ENCODE results near the gene BAZ1A.

BAZ1A gene

GRCh38 chr14:34750233-34750632, 124.9 kb downstream of the BAZ1A start:
- TF ChIP-seq, protein P1, sequence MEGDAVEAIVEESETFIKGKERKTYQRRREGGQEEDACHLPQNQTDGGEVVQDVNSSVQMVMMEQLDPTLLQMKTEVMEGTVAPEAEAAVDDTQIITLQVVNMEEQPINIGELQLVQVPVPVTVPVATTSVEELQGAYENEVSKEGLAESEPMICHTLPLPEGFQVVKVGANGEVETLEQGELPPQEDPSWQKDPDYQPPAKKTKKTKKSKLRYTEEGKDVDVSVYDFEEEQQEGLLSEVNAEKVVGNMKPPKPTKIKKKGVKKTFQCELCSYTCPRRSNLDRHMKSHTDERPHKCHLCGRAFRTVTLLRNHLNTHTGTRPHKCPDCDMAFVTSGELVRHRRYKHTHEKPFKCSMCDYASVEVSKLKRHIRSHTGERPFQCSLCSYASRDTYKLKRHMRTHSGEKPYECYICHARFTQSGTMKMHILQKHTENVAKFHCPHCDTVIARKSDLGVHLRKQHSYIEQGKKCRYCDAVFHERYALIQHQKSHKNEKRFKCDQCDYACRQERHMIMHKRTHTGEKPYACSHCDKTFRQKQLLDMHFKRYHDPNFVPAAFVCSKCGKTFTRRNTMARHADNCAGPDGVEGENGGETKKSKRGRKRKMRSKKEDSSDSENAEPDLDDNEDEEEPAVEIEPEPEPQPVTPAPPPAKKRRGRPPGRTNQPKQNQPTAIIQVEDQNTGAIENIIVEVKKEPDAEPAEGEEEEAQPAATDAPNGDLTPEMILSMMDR (IDR thresholded peaks at IDR 0.05), result no peak

DNA sequence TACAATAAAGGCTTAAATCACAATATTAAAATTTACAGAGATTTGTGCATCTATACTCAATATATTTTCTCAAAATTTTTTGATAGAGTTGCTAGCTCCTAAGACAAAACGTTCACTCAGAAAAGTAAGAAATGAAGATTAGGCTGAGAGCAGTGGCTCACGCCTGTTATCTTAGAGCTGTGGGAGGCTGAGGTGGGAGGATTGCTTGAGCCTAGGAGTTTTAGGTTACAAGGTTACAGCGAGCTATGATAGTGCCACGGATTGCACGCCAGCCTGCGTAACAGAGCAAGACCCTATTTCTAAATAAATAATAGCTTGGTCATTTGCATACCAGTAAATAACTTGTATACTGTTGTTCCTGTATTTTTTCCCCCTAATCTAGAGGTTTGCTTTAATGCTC, 125.8 kb downstream of the BAZ1A start:
- TF ChIP-seq, protein P1 (IDR thresholded peaks at IDR 0.05), result no peak

DNA sequence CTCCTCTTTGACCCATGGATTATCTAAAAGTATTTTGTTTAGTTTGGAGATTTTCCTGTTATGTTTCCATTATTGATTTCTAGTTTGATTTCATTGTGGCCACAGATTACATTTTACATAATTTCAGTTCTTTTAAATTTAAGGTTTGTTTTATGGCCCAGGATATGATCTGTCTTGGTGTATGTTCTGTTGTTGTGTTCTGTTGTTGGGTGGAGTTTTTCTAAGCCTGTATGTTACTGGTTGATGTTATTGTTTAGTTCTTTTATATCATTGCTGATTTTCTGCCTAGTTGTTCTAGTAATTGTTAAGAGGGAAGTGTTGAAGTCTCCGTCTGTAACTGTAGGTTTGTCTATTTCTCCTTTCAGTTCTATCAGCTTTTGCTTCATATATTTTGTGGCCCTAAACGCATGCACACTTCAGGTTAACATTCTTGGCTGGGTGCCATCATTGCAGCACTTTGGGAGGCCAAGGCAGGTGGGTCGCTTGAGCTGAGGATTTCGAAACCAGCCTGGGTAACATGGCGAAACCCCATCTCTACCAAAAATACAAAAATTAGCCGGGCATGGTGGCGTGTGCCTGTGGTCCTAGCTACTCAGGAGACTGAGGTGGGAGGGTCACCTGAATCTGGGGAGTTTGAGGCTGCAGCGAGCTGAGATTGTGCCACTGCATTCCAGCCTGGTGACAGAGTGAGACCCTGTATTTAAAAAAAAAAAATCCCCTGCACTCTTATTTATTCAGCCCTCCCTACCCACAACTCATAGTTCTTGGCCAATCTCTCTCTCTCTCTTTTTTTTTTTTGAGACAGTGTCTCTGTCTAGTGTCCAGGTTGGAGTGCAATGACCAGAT, 132.7 kb downstream of the BAZ1A start:
- TF ChIP-seq, protein P1 (IDR thresholded peaks at IDR 0.05), result no peak

DNA sequence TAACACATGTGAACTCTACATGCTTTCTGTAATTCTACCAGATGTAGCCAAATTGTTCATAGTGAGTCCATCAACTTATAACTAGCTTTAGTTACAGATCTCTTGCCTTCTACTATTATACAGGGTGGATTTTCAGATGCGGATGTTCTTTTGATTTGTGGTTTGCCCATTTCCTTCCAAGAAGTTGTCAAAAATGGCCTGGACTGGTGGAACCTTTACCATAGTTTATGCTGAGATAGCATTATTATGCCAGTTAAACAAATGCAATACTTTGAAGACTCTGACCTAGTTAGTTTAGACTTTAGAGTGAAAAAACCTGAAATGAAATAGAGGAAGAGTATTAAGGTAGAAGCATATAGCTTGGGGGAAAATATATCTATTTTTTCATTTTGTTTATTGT, 133.3 kb downstream of the BAZ1A start:
- TF ChIP-seq, protein P1 (IDR thresholded peaks at IDR 0.05), result no peak

- TF ChIP-seq, protein P1 (IDR thresholded peaks at IDR 0.05), result no peak
Observed at GRCh38 chr14:34733245-34733644, 141.9 kb downstream of the BAZ1A start.

DNA sequence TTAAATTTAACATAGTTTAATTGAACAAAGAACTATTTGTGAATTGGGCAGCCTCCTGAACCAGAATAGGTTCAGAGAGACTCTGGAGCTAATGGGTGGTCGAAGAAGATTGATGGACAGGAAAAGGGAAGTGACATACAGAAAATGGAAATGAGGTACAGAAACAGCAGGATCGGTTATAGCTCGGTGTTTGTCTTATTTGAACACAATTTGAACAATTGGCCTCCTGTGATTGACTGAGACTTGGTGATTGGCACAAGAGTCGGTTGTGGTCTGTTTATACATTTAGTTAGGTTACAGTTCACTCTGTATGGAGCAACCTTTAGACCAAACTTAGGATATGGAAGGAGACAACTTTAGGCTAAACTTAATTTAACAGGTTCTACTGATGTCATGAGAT, 142.4 kb downstream of the BAZ1A start:
- TF ChIP-seq, protein P1 (IDR thresholded peaks at IDR 0.05), result no peak

DNA sequence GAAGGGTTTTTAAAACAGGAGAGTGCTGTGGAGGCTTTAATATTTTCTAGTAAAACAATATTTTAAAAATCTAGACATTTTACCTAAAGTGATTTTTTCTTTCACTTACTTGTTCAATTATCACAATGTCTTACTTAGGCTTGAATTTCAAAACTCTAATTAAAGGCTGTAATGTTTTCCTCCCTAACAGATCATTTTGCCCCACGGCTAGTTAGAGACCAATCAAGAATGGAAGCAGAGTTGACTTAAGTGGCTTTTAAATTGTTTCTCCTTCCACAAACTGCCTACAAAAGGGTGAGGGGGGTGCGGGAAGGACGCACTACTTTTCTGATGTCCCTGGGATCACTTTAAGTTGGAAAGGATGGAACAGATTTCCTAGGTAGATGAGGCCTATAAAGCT, 151.3 kb downstream of the BAZ1A start:
- TF ChIP-seq, protein P1 (IDR thresholded peaks at IDR 0.05), result no peak

All from LNCAP (cell line).